Adrenal gland (tissue), 12 donors: ENCODE data around the gene PLCG2. TPM values are rescaled to one million over a fixed set of nuclear protein-coding genes. Genes with fewer than 3 reads are reported as not detected.

ENCODE experiments used
- DNase-seq, 7 donors: peaks; one replicate each; pipeline ENCODE4 v3.0.0-alpha.2; 2019 to 2020
- H3K27ac ChIP-seq, 5 donors: fragments of 200-600 bp; sonication (generic) in 4 of 5; 1 replicate in 3 of 5; 2 replicates in 2 of 5; pipeline versions ENCODE4 v1.5.1 to v1.8.0; 2016 to 2020; ENCODE audit warnings: mild to moderate bottlenecking in 1 of 5
- H3K27me3 ChIP-seq: fragments of 200-600 bp; 2 replicates; pipeline ENCODE4 v1.8.0; 2021
- H3K36me3 ChIP-seq, 2 donors: fragments of 200-600 bp; replicated peaks in 1 of 2; 1 replicate in 1 of 2; 2 replicates in 1 of 2; pipeline versions ENCODE4 v1.5.1 to v1.8.0; 2018 to 2022
- H3K4me1 ChIP-seq, 2 donors: fragments of 200-600 bp; replicated peaks in 1 of 2; 1 replicate in 1 of 2; 2 replicates in 1 of 2; pipeline versions ENCODE4 v1.5.1 to v1.8.0; 2018 to 2021
- H3K4me3 ChIP-seq, 4 donors: fragments of 200-600 bp; sonication (generic) in 3 of 4; one replicate each; pipeline ENCODE4 v1.5.1; 2016 to 2018
- H3K9me3 ChIP-seq, 3 donors: fragments of 200-600 bp; sonication (generic) in 1 of 3; replicated peaks in 1 of 3; 1 replicate in 2 of 3; 2 replicates in 1 of 3; pipeline versions ENCODE4 v1.5.1 to v1.8.0; 2016 to 2021
- CTCF ChIP-seq, 6 experiments: fragments of 450-650 bp in 4 of 6; fragments of 200-600 bp in 2 of 6; sonication (generic) in 1 of 6; IDR thresholded peaks; 1 replicate in 5 of 6; 2 replicates in 1 of 6; pipeline versions ENCODE4 v1.5.1 to v1.8.0; 2016 to 2021; ENCODE audit warnings: antibody characterized with exemption in 6 of 6, mild to moderate bottlenecking in 2 of 6, moderate library complexity in 1 of 6
- POLR2A ChIP-seq, 2 donors: fragments of 450-650 bp; IDR thresholded peaks; one replicate each; pipeline ENCODE4 v1.6.1; 2017; ENCODE audit warnings: antibody characterized with exemption in 2 of 2, mild to moderate bottlenecking in 2 of 2, moderate library complexity in 1 of 2
- WGBS, 4 donors: extraction: QIAGEN DNeasy Blood & Tissue Kit in 2 of 4; methylation state at CpG; one replicate each; pipeline versions ENCODE4 v1.1.5 to v1.1.7; 2013 to 2017; 5-methylcytosine and 5-hydroxymethylcytosine counted together
- intact Hi-C, 2 donors: fragments of 100-400 bp; cut with DNase I; formaldehyde crosslinking; loops; one replicate each; pipeline versions ENCODE4 v1.14.1 to v1.15.0; 2022 to 2023
- polyA plus RNA-seq, 3 donors: library from polyadenylated mRNA; stranded (reverse); fragments of 200-250 nt in 2 of 3; fragments of 350-450 nt in 1 of 3; fragmentation: Illumina TruSeq in 1 of 3; extraction: RNeasy Lipid Tissue Mini Kit (QIAGEN cat#74804) in 1 of 3; gene quantifications; one replicate each; pipeline ENCODE4 v1.2.3, GENCODE V29; 2013 to 2014
- total RNA-seq, 9 donors: library from RNA; depleted of rRNA in 4 of 9; stranded (reverse); fragments of >200 nt in 4 of 9; fragments of 120-200 nt in 1 of 9; fragmentation: NEBNext Ultra II Directional in 1 of 9; extraction: Animal tissue kit (Norgen Biotek cat#: 25700) in 1 of 9; gene quantifications; one replicate each; pipeline versions ENCODE4 v1.1.0 to v1.2.4, GENCODE V29; 2013 to 2023
- donor health status: healthy with polysubstance abuse.
- donor health status: Bipolar disorder and iron deficiency.
- donor health status: DM: yes; HTN: yes; CAD: no.
- donor health status: DM: no; HTN: no; CAD: no.
- donor health status: DM: no; HTN: no; CAD: no.
- donor health status: DM: yes; HTN: yes; CAD: no.

Gene PLCG2
- total and polyA plus RNA-seq, 12 donors = 4.8 to 47.6 (median 10.9) TPM

GRCh38 chr16:81744385-81744784 lies 34.7 kb upstream of the PLCG2 start:
- intact Hi-C loops = no loop called here
- 53 to 79% (median 61%) methylated on average over 4 of the region's 4 CpGs for WGBS, 4 donors
- H3K4me3 ChIP-seq = no peak overlapping the region
- H3K27me3 ChIP-seq = no peaks in the 10 kb centered on the region
- no peaks in the 10 kb centered on the region for H3K9me3 ChIP-seq
- no peak for DNase-seq
- no peak overlapping the region for H3K27ac ChIP-seq
- H3K4me1 ChIP-seq = no peaks in the 10 kb centered on the region
- no peaks in the 10 kb centered on the region for H3K36me3 ChIP-seq
- TF ChIP-seq POLR2A (IDR thresholded peaks at IDR 0.05) = no peak
- TF ChIP-seq CTCF (IDR thresholded peaks at IDR 0.05) = no peak

- Histone ChIP-seq H3K36me3 (no peaks in the 10 kb centered on the region), H3K4me1 (no peaks in the 10 kb centered on the region)
- intact Hi-C loops = no loop called here
Observed at GRCh38 chr16:81744911-81745310, 34.2 kb upstream of the PLCG2 start.

GRCh38 chr16:81745704-81746558 lies 33.2 kb upstream of the PLCG2 start:
- Histone ChIP-seq H3K27ac (no peak overlapping the region), H3K9me3 (no peaks in the 10 kb centered on the region), H3K4me1 (no peaks in the 10 kb centered on the region), H3K36me3 (no peaks in the 10 kb centered on the region), H3K27me3 (no peaks in the 10 kb centered on the region), H3K4me3 (peak overlapping the region in 2 of 4 donors; percentile 29 to 54)
- intact Hi-C loops = no loop called here
- WGBS, 4 donors = 18 to 27% (median 21%) methylated on average over 20 to 33 of the region's 33 CpGs
- no peak for TF ChIP-seq CTCF (IDR thresholded peaks at IDR 0.05)
- no peak for TF ChIP-seq POLR2A (IDR thresholded peaks at IDR 0.05)
- DNase-seq = peak; percentile 47 to 80 (median 74)

More at GRCh38 chr16:81744911-81745310, 34.2 kb upstream of the PLCG2 start:
- no peak overlapping the region for H3K27ac ChIP-seq
- no peaks in the 10 kb centered on the region for H3K27me3 ChIP-seq
- TF ChIP-seq CTCF (IDR thresholded peaks at IDR 0.05) (no peak), POLR2A (IDR thresholded peaks at IDR 0.05) (no peak)
- no peaks in the 10 kb centered on the region for H3K9me3 ChIP-seq
- WGBS, 4 donors = 58 to 84% (median 80%) methylated on average over 3 to 4 of the region's 4 CpGs
- DNase-seq = no peak
- H3K4me3 ChIP-seq = no peak overlapping the region

- H3K27me3 ChIP-seq = no peaks in the 10 kb centered on the region
- H3K27ac ChIP-seq = no peak overlapping the region
- no peak for TF ChIP-seq POLR2A (IDR thresholded peaks at IDR 0.05)
- TF ChIP-seq CTCF (IDR thresholded peaks at IDR 0.05) = no peak
- no peak for DNase-seq
- 32 to 56% (median 41%) methylated on average over 5 of the region's 5 CpGs for WGBS, 4 donors
- intact Hi-C loops = no loop called here
- H3K9me3 ChIP-seq = no peaks in the 10 kb centered on the region
- H3K4me1 ChIP-seq = no peaks in the 10 kb centered on the region
- peak overlapping the region in 2 of 4 donors; percentile 29 to 54 for H3K4me3 ChIP-seq
- H3K36me3 ChIP-seq = no peaks in the 10 kb centered on the region
Observed at GRCh38 chr16:81746566-81746965, 32.5 kb upstream of the PLCG2 start.
